DND-41 (cell line): Measurements from ENCODE around the gene FAM131C.

Source experiments
- ATAC-seq: fragments of 200-7000 bp; cut with Tn5 transposase; 3 replicates; pipeline ENCODE4 v1.9.1; 2021; ENCODE audit warnings: low read depth; ENCODE audit not compliant: insufficient read depth
- DNase-seq: peaks from one replicate; pipeline ENCODE4 v3.0.0-alpha.2; 2020
- H2AFZ ChIP-seq: 2 replicates; pipeline ENCODE4 v1.6.0; 2012; ENCODE audit warnings: low read depth, low read length
- H3K27ac ChIP-seq: 2 replicates; pipeline ENCODE4 v1.5.1; 2012; ENCODE audit warnings: low read length, inconsistent platforms
- H3K27me3 ChIP-seq: fragments of 200-600 bp; sonication (generic); 2 replicates; pipeline ENCODE4 v1.6.0; 2012; ENCODE audit warnings: low read length, mild to moderate bottlenecking, inconsistent platforms; ENCODE audit not compliant: insufficient read depth, poor library complexity
- H3K36me3 ChIP-seq: 2 replicates; pipeline ENCODE4 v1.5.1; 2012; ENCODE audit warnings: low read length, inconsistent platforms; ENCODE audit not compliant: insufficient read depth
- H3K4me1 ChIP-seq: 2 replicates; pipeline ENCODE4 v1.5.1; 2012; ENCODE audit warnings: mild to moderate bottlenecking, low read length; ENCODE audit not compliant: insufficient read depth
- H3K4me2 ChIP-seq: 2 replicates; pipeline ENCODE4 v1.6.0; 2012; ENCODE audit warnings: mild to moderate bottlenecking, moderate library complexity, low read length, inconsistent platforms; ENCODE audit not compliant: insufficient read depth
- H3K4me3 ChIP-seq, 2 experiments: fragments of 200-600 bp in 1 of 2; shearing (Covaris generic) in 1 of 2; 2 replicates each; pipeline ENCODE4 v1.5.1; 2012 to 2016; ENCODE audit warnings: inconsistent platforms in 2 of 2, low read length in 2 of 2, mild to moderate bottlenecking in 2 of 2, low read depth in 1 of 2, moderate library complexity in 1 of 2
- H3K79me2 ChIP-seq: 2 replicates; pipeline ENCODE4 v1.6.0; 2012; ENCODE audit warnings: low read length, inconsistent platforms; ENCODE audit not compliant: insufficient read depth
- H3K9ac ChIP-seq: 2 replicates; pipeline ENCODE4 v1.6.0; 2012; ENCODE audit warnings: low read depth, mild to moderate bottlenecking, inconsistent platforms, low read length, moderate library complexity
- H3K9me3 ChIP-seq: 2 replicates; pipeline ENCODE4 v1.5.1; 2012; ENCODE audit warnings: low read length, moderate library complexity, mild to moderate bottlenecking, inconsistent platforms; ENCODE audit not compliant: insufficient read depth, severe bottlenecking
- H4K20me1 ChIP-seq: 2 replicates; pipeline ENCODE4 v1.6.0; 2012; ENCODE audit warnings: low read length; ENCODE audit not compliant: insufficient read depth
- CTCF ChIP-seq: IDR thresholded peaks from 2 replicates; pipeline ENCODE4 v1.5.1; 2012; ENCODE audit warnings: borderline replicate concordance, low read length, moderate library complexity, mild to moderate bottlenecking; ENCODE audit not compliant: poor library complexity, severe bottlenecking; ENCODE audit errors: extremely low read depth
- EZH2 ChIP-seq: IDR thresholded peaks from 3 replicates; pipeline ENCODE4 v1.6.1; 2012; ENCODE audit warnings: borderline replicate concordance, low read depth, mild to moderate bottlenecking, moderate library complexity, low read length, inconsistent platforms; ENCODE audit not compliant: severe bottlenecking

The FAM131C gene

GRCh38 chr1:16070640-16071355 is 2.7 kb downstream of the FAM131C start:
- Histone ChIP-seq H3K4me1 (no peaks in the 10 kb centered on the region), H3K9ac (no peak overlapping the region), H3K27ac (no peak overlapping the region), H4K20me1 (peaks cover 4% of the 10 kb centered on the region; the same call in 1 of the 2 replicates), H3K4me2 (no peak overlapping the region), H3K36me3 (no peaks in the 10 kb centered on the region), H3K9me3 (no peaks in the 10 kb centered on the region), H3K27me3 (no peaks in the 10 kb centered on the region), H3K4me3 (no peak overlapping the region), H2AFZ (no peak overlapping the region), H3K79me2 (no peaks in the 10 kb centered on the region)
- TF ChIP-seq EZH2 (no peak), CTCF (no peak)
- no peak for DNase-seq
- ATAC-seq, result no peak

- H3K27ac ChIP-seq, result no peak overlapping the region
- DNase-seq (no peak), ATAC-seq (no peak)
- no peaks in the 10 kb centered on the region for H3K79me2 ChIP-seq
- H4K20me1 ChIP-seq, result peaks cover 9% of the 10 kb centered on the region
- H3K27me3 ChIP-seq, result no peaks in the 10 kb centered on the region
- no peaks in the 10 kb centered on the region for H3K4me1 ChIP-seq
- no peak overlapping the region for H3K4me2 ChIP-seq
- H3K4me3 ChIP-seq, result no peak overlapping the region
- H2AFZ ChIP-seq, result no peak overlapping the region
- H3K36me3 ChIP-seq, result no peaks in the 10 kb centered on the region
- H3K9ac ChIP-seq, result no peak overlapping the region
- no peak for TF ChIP-seq CTCF
- TF ChIP-seq EZH2, result no peak
- H3K9me3 ChIP-seq, result no peaks in the 10 kb centered on the region
Observed at GRCh38 chr1:16068356-16069270, 4.8 kb downstream of the FAM131C start.

- Histone ChIP-seq H3K36me3 (no peaks in the 10 kb centered on the region), H3K27ac (no peak overlapping the region), H3K9ac (no peak overlapping the region), H3K4me2 (no peak overlapping the region), H3K9me3 (no peaks in the 10 kb centered on the region), H4K20me1 (peaks cover 9% of the 10 kb centered on the region), H3K27me3 (no peaks in the 10 kb centered on the region), H3K4me1 (no peaks in the 10 kb centered on the region), H3K79me2 (no peaks in the 10 kb centered on the region), H2AFZ (no peak overlapping the region), H3K4me3 (no peak overlapping the region)
- TF ChIP-seq CTCF, result no peak
- no peak for TF ChIP-seq EZH2
- DNase-seq, result no peak
- no peak for ATAC-seq
Observed at GRCh38 chr1:16067933-16068332, 5.5 kb downstream of the FAM131C start.
